WTC11 (cell line): ENCODE results near the gene ISG20L2.
"Not testable (repeated sequence)": the region's sequence is repeated elsewhere in the genome, so short reads cannot be mapped to it uniquely, and the experiment has no call there.

ENCODE experiments used
- AFF4 ChIP-seq: sonication (generic); formaldehyde crosslinking; IDR thresholded peaks from 2 replicates; pipeline ENCODE4 v1.8.1; 2023; ENCODE audit warnings: mild to moderate bottlenecking, missing genetic modification reagents, borderline replicate concordance
- AR ChIP-seq: fragments of 250-450 bp; sonication (Bioruptor Pico); IDR thresholded peaks from 2 replicates; pipeline ENCODE4 v1.9.0; 2021; ENCODE audit warnings: mild to moderate bottlenecking
- ATF2 ChIP-seq: sonication (generic); formaldehyde crosslinking; IDR thresholded peaks from 2 replicates; pipeline ENCODE4 v1.8.1; 2022; ENCODE audit warnings: low read depth, missing genetic modification reagents, borderline replicate concordance
- CTCF ChIP-seq: fragments of 200-600 bp; IDR thresholded peaks from 2 replicates; pipeline ENCODE4 v1.8.0; 2022; ENCODE audit warnings: antibody characterized with exemption
- GTF2I ChIP-seq: fragments of 250-450 bp; sonication (Bioruptor Pico); conservative IDR thresholded peaks from 2 replicates; pipeline ENCODE4 v1.4.0; 2021; ENCODE audit warnings: mild to moderate bottlenecking
- HMGA2 ChIP-seq: fragments of 250-450 bp; sonication (Bioruptor Pico); IDR thresholded peaks from 2 replicates; pipeline ENCODE4 v1.4.0; 2021; ENCODE audit warnings: mild to moderate bottlenecking, moderate library complexity
- KAT7 ChIP-seq: sonication (generic); formaldehyde crosslinking; IDR thresholded peaks from 2 replicates; pipeline ENCODE4 v1.8.1; 2023; ENCODE audit warnings: missing genetic modification reagents, mild to moderate bottlenecking, borderline replicate concordance
- NR3C1 ChIP-seq: sonication (generic); formaldehyde crosslinking; conservative IDR thresholded peaks from 2 replicates; pipeline ENCODE4 v1.8.1; 2023; ENCODE audit warnings: low read depth, mild to moderate bottlenecking, missing genetic modification reagents
- TCF7 ChIP-seq: sonication (generic); formaldehyde crosslinking; IDR thresholded peaks from 2 replicates; pipeline ENCODE4 v1.8.0; 2022; ENCODE audit warnings: mild to moderate bottlenecking, low read depth, missing genetic modification reagents, moderate library complexity
- ZBTB21 ChIP-seq: sonication (generic); formaldehyde crosslinking; IDR thresholded peaks from 2 replicates; pipeline ENCODE4 v1.8.1; 2023; ENCODE audit warnings: mild to moderate bottlenecking, missing genetic modification reagents, borderline replicate concordance
- ZBTB43 ChIP-seq: sonication (generic); formaldehyde crosslinking; IDR thresholded peaks from 2 replicates; pipeline ENCODE4 v1.8.1; 2023; ENCODE audit warnings: mild to moderate bottlenecking, missing genetic modification reagents
- ZNF121 ChIP-seq: sonication (generic); formaldehyde crosslinking; IDR thresholded peaks from 2 replicates; pipeline ENCODE4 v1.8.0; 2023; ENCODE audit warnings: missing genetic modification reagents

- TF ChIP-seq CTCF; ZNF121 (CRISPR knock-in tag); ATF2 (CRISPR knock-in tag); NR3C1; ZBTB21; TCF7 (CRISPR knock-in tag); AR (CRISPR knock-in tag); ZBTB43 (CRISPR knock-in tag); KAT7 (CRISPR knock-in tag); AFF4 (CRISPR knock-in tag); HMGA2 (CRISPR knock-in tag); GTF2I (CRISPR knock-in tag): not testable (repeated sequence)
Measured at GRCh38 chr1:156757572-156758253, 29.1 kb upstream of the ISG20L2 start.
